HepG2 (cell line): ENCODE data around the gene SLC17A9. TPM values are rescaled to one million over a fixed set of nuclear protein-coding genes. Genes with fewer than 3 reads are reported as not detected.
A peak's percentile ranks its signal among the peaks of the same experiment; 100 is the strongest.

ENCODE experiments used
- CHCHD3 ChIP-seq: sonication (generic); formaldehyde crosslinking; IDR thresholded peaks from 2 replicates; pipeline ENCODE4 v1.8.0; 2022; ENCODE audit warnings: mild to moderate bottlenecking, missing genetic modification reagents, moderate library complexity
- KDM4B ChIP-seq: sonication (generic); formaldehyde crosslinking; IDR thresholded peaks from 2 replicates; pipeline ENCODE4 v1.4.0; 2020; ENCODE audit warnings: missing genetic modification reagents
- NR2C2 ChIP-seq: sonication (generic); formaldehyde crosslinking; IDR thresholded peaks from 2 replicates; pipeline ENCODE4 v1.4.0; 2020; ENCODE audit warnings: missing genetic modification reagents, mild to moderate bottlenecking, moderate library complexity, borderline replicate concordance
- POGZ ChIP-seq: sonication (generic); formaldehyde crosslinking; IDR thresholded peaks from 2 replicates; pipeline ENCODE4 v1.4.0; 2020; ENCODE audit warnings: mild to moderate bottlenecking, missing genetic modification reagents
- SMC3 ChIP-seq: IDR thresholded peaks from 2 replicates; pipeline ENCODE4 v1.6.1; 2011; ENCODE audit warnings: low read length, improper control_type of control experiment
- ZNF260 ChIP-seq: sonication (generic); formaldehyde crosslinking; IDR thresholded peaks from 2 replicates; pipeline ENCODE4 v1.4.0; 2020; ENCODE audit warnings: missing genetic modification reagents, low read depth, mild to moderate bottlenecking, borderline replicate concordance
- ZNF484 ChIP-seq: sonication (generic); formaldehyde crosslinking; IDR thresholded peaks from 2 replicates; pipeline ENCODE4 v1.5.1; 2020; ENCODE audit warnings: mild to moderate bottlenecking, low read depth, missing genetic modification reagents, borderline replicate concordance
- ZNF678 ChIP-seq: sonication (generic); formaldehyde crosslinking; IDR thresholded peaks from 2 replicates; pipeline ENCODE4 v1.4.0; 2020; ENCODE audit warnings: mild to moderate bottlenecking, missing genetic modification reagents
- ZNF703 ChIP-seq: sonication (generic); formaldehyde crosslinking; IDR thresholded peaks from 2 replicates; pipeline ENCODE4 v1.5.1; 2020; ENCODE audit warnings: missing genetic modification reagents, mild to moderate bottlenecking, moderate library complexity, borderline replicate concordance
- ZSCAN25 ChIP-seq: sonication (generic); formaldehyde crosslinking; IDR thresholded peaks from 2 replicates; pipeline ENCODE4 v1.8.0; 2022; ENCODE audit warnings: mild to moderate bottlenecking, missing genetic modification reagents
- polyA plus RNA-seq, 8 experiments: library from polyadenylated mRNA; depleted of rRNA in 3 of 8; stranded (reverse) in 7 of 8; unstranded in 1 of 8; fragments of >200 nt; fragmentation: Illumina TruSeq in 4 of 8; extraction: Trizol in 4 of 8; gene quantifications; 2 replicates each; pipeline versions ENCODE4 v1.2.1 to v1.2.3, GENCODE V29; 2011 to 2016; ENCODE audit warnings: low read depth in 4 of 8, missing spikeins in 1 of 8, mixed read lengths in 1 of 8; ENCODE audit not compliant: insufficient read depth in 1 of 8
- total RNA-seq, 5 experiments: library from RNA; depleted of rRNA; stranded (reverse); fragments of >200 nt; fragmentation: Illumina TruSeq; extraction: Trizol; gene quantifications; 2 replicates each; pipeline ENCODE4 v1.2.3, GENCODE V29; 2016; ENCODE audit warnings: low read depth in 1 of 5
- TF ChIP-seq, protein P1 (sequence below): sonication (generic); formaldehyde crosslinking; IDR thresholded peaks from 2 replicates; pipeline ENCODE4 v1.4.0; 2020; ENCODE audit warnings: missing genetic modification reagents, borderline replicate concordance
- TF ChIP-seq, protein P2 (sequence below): sonication (generic); formaldehyde crosslinking; conservative IDR thresholded peaks from 2 replicates; pipeline ENCODE4 v1.4.0; 2020; ENCODE audit warnings: missing genetic modification reagents
- TF ChIP-seq, protein P3 (sequence below): sonication (generic); formaldehyde crosslinking; IDR thresholded peaks from 2 replicates; pipeline ENCODE4 v1.4.0; 2020; ENCODE audit warnings: missing genetic modification reagents
- TF ChIP-seq, protein P4 (sequence below), 2 experiments: IDR thresholded peaks; 2 replicates each; pipeline ENCODE4 v1.6.1; 2011 to 2012; ENCODE audit warnings: low read length in 2 of 2, borderline replicate concordance in 1 of 2, low read depth in 1 of 2, mild to moderate bottlenecking in 1 of 2, moderate library complexity in 1 of 2
- TF ChIP-seq, protein P5 (sequence below), 2 experiments: sonication (generic) in 1 of 2; formaldehyde crosslinking in 1 of 2; IDR thresholded peaks; 2 replicates each; pipeline versions ENCODE4 v1.4.0 to v1.6.1; 2018 to 2020; ENCODE audit warnings: missing genetic modification reagents in 2 of 2, borderline replicate concordance in 1 of 2, low read depth in 1 of 2, mild to moderate bottlenecking in 1 of 2, missing biosample characterization in 1 of 2

SLC17A9 gene
- total and polyA plus RNA-seq, 2 of the 13 experiments (the other 11 are each of a cell fraction or from before 2014, with no cell fraction given) = 110 to 191 TPM

DNA sequence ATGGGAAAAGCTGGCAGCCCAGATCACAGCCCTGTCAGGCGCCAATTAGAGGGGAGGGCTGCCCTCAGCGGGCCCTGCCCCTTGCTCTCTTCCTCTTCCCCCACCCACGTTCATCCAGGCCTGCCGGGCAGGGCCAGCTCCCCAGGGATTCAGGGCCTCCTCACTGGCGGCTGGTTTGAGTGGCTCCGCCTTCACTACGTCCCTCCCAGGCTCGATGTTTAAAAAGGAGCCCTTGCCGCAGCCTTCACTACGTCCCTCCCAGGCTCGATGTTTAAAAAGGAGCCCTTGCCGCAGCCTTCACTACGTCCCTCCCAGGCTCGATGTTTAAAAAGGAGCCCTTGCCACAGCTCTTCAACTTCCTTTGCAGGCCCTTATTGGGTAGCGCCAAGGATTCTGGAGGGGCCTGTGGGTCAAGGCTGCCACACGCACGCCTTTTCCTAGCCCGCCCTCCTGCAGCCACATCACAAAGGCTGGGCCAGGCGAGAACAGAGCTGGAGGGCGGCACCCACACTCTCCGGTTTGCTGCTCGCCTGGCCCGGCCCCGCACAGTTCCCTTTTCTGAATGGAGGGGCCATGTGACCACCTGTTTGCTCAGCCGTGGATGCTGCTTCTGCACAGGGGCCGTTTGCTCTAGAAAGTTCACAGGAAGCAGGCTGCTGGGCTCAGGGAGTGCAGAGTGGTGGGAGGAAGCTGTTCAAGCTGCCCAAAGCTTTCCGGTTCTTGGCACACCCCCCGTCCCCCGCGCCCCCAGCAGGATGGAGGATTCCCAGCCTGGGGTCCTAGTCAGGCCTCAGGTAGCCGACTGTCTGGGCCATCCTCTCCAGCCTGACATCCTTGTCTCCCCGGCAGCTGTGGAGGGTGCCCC is 1.6 kb downstream of the SLC17A9 start (continued):
- TF ChIP-seq SMC3 = no peak
- TF ChIP-seq, protein P1, sequence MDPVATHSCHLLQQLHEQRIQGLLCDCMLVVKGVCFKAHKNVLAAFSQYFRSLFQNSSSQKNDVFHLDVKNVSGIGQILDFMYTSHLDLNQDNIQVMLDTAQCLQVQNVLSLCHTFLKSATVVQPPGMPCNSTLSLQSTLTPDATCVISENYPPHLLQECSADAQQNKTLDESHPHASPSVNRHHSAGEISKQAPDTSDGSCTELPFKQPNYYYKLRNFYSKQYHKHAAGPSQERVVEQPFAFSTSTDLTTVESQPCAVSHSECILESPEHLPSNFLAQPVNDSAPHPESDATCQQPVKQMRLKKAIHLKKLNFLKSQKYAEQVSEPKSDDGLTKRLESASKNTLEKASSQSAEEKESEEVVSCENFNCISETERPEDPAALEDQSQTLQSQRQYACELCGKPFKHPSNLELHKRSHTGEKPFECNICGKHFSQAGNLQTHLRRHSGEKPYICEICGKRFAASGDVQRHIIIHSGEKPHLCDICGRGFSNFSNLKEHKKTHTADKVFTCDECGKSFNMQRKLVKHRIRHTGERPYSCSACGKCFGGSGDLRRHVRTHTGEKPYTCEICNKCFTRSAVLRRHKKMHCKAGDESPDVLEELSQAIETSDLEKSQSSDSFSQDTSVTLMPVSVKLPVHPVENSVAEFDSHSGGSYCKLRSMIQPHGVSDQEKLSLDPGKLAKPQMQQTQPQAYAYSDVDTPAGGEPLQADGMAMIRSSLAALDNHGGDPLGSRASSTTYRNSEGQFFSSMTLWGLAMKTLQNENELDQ = no peak
- TF ChIP-seq ZNF484 (CRISPR knock-in tag) = peak; percentile 90; the same call in 1 of the 2 replicates
- peak; percentile 92 for TF ChIP-seq CHCHD3 (CRISPR knock-in tag)
- TF ChIP-seq, protein P2, sequence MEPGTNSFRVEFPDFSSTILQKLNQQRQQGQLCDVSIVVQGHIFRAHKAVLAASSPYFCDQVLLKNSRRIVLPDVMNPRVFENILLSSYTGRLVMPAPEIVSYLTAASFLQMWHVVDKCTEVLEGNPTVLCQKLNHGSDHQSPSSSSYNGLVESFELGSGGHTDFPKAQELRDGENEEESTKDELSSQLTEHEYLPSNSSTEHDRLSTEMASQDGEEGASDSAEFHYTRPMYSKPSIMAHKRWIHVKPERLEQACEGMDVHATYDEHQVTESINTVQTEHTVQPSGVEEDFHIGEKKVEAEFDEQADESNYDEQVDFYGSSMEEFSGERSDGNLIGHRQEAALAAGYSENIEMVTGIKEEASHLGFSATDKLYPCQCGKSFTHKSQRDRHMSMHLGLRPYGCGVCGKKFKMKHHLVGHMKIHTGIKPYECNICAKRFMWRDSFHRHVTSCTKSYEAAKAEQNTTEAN (CRISPR knock-in tag) = peak; percentile 93
- TF ChIP-seq, protein P3, sequence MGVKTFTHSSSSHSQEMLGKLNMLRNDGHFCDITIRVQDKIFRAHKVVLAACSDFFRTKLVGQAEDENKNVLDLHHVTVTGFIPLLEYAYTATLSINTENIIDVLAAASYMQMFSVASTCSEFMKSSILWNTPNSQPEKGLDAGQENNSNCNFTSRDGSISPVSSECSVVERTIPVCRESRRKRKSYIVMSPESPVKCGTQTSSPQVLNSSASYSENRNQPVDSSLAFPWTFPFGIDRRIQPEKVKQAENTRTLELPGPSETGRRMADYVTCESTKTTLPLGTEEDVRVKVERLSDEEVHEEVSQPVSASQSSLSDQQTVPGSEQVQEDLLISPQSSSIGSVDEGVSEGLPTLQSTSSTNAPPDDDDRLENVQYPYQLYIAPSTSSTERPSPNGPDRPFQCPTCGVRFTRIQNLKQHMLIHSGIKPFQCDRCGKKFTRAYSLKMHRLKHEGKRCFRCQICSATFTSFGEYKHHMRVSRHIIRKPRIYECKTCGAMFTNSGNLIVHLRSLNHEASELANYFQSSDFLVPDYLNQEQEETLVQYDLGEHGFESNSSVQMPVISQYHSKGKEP (CRISPR knock-in tag) = peak; percentile 80
- peak; percentile 27; the same call in 1 of the 2 replicates for TF ChIP-seq POGZ
- TF ChIP-seq ZNF260 (CRISPR knock-in tag) = peak; percentile 32; the same call in 1 of the 2 replicates
- TF ChIP-seq NR2C2 = no peak; the same call in 1 of the 2 replicates
- peak; percentile 68; the same call in 1 of the 2 replicates for TF ChIP-seq ZSCAN25 (CRISPR knock-in tag)
- peak; percentile 88 for TF ChIP-seq KDM4B (CRISPR knock-in tag)
- TF ChIP-seq ZNF678 (CRISPR knock-in tag) = 0 out of 2 replicates have a peak, but pooled peaks have one; percentile 20
- TF ChIP-seq, protein P4, sequence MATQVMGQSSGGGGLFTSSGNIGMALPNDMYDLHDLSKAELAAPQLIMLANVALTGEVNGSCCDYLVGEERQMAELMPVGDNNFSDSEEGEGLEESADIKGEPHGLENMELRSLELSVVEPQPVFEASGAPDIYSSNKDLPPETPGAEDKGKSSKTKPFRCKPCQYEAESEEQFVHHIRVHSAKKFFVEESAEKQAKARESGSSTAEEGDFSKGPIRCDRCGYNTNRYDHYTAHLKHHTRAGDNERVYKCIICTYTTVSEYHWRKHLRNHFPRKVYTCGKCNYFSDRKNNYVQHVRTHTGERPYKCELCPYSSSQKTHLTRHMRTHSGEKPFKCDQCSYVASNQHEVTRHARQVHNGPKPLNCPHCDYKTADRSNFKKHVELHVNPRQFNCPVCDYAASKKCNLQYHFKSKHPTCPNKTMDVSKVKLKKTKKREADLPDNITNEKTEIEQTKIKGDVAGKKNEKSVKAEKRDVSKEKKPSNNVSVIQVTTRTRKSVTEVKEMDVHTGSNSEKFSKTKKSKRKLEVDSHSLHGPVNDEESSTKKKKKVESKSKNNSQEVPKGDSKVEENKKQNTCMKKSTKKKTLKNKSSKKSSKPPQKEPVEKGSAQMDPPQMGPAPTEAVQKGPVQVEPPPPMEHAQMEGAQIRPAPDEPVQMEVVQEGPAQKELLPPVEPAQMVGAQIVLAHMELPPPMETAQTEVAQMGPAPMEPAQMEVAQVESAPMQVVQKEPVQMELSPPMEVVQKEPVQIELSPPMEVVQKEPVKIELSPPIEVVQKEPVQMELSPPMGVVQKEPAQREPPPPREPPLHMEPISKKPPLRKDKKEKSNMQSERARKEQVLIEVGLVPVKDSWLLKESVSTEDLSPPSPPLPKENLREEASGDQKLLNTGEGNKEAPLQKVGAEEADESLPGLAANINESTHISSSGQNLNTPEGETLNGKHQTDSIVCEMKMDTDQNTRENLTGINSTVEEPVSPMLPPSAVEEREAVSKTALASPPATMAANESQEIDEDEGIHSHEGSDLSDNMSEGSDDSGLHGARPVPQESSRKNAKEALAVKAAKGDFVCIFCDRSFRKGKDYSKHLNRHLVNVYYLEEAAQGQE (IDR thresholded peaks at IDR 0.05; ENCODE audit: borderline replicate concordance in 1 of 2, low read depth in 1 of 2, low read length in 2 of 2) = peak in 1 of 2 experiments; percentile 73; a peak in 1 of 4 replicates
- TF ChIP-seq ZNF703 (CRISPR knock-in tag) = peak; percentile 86
- TF ChIP-seq, protein P5, sequence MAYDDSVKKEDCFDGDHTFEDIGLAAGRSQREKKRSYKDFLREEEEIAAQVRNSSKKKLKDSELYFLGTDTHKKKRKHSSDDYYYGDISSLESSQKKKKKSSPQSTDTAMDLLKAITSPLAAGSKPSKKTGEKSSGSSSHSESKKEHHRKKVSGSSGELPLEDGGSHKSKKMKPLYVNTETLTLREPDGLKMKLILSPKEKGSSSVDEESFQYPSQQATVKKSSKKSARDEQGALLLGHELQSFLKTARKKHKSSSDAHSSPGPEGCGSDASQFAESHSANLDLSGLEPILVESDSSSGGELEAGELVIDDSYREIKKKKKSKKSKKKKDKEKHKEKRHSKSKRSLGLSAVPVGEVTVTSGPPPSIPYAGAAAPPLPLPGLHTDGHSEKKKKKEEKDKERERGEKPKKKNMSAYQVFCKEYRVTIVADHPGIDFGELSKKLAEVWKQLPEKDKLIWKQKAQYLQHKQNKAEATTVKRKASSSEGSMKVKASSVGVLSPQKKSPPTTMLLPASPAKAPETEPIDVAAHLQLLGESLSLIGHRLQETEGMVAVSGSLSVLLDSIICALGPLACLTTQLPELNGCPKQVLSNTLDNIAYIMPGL (CRISPR knock-in tag; IDR thresholded peaks at IDR 0.05; ENCODE audit: borderline replicate concordance in 1 of 2, low read depth in 1 of 2) = peak in 1 of 2 experiments; percentile 87; a peak in 3 of 4 replicates
